GM18519 (cell line): ENCODE results near the gene HIP1.
"Not testable (repeated sequence)": the region's sequence is repeated elsewhere in the genome, so short reads cannot be mapped to it uniquely, and the experiment has no call there.

Source experiments
- ATAC-seq: cut with Tn5 transposase; IDR thresholded peaks from one replicate; pipeline ENCODE4 v1.9.1; 2021; ENCODE audit warnings: mild to moderate bottlenecking, moderate library complexity; ENCODE audit not compliant: unreplicated experiment, low FRiP score

Gene HIP1

GRCh38 chr7:75739796-75740672 is 1.3 kb upstream of the HIP1 start:
- ATAC-seq = peak; percentile 9

DNA sequence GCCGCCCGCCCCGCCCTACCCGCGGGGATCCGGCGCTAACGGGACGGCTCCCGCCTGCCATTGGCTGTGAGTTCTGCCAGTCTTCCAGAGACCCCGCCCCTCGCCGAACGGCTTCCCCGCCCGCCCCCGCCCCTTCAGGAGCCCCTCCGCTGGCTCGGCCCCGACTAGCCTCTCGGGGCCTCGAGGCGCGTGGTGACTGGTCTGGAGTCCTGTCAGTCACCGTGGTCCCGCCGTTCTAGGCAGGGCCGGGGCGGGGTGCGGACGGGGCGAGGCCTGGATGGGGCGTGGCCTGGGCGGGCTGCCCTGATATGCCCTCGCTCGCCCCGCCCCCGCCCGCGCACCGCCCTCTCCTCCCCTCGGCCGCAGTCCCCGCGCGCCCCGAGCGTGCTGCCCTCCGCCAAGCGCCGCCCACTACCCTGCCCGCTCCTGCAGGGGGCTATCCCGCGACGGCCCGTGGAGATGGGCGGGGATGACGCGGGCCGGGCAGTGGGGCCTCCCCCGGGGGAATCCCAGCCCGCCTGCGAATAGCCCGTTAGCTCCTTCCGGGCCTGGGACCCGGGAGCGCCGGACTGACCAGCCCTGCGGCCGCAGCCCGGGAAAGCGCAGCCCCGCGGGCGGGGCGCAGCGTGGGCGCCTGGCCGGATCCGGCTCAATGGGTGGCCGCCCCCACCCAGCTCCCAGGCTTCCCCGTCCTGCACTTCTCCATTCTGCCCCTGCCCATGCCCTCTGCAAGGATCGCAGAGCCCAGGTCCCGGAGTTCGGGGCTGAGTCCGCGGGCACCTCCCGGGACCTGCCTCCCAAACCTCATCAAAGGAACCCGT is 444 bp upstream of the HIP1 start:
- ATAC-seq = peak; percentile 78

DNA sequence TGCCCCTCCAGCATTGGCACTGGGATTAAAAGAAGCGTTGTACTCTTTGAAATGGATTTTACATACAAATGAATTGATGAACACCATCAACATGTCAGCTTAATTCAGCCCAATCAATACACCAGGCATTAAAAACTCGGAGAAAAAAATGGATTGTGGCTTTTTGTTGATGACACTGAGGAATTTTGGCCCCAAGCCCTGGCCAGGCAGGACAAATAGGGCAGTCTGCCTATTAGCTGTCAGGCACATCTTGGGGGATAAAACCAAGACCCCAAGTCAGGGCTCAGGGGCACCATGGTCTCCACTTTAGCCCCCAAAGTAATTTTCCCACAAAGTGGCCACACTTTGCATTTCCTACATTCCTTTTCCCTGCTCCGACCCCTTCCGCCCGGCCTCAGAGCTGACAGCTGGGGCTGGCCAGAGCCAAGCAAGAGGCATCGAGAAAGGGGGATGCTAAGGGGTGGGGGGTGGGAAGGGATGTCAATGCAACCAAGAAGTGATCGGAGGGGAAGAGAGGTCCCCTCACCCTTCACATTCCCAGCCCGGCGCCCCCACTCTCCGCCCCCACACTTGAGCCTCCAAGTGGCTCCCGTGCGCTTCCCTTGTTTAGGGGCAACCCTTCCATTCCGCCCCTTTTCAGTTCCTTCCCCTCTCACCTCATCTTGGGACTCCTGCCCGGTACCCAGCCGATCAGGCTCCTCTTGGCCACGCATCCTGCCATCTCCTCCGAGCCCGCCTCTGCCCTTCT is 711 bp downstream of the HIP1 start:
- no peak for ATAC-seq

DNA sequence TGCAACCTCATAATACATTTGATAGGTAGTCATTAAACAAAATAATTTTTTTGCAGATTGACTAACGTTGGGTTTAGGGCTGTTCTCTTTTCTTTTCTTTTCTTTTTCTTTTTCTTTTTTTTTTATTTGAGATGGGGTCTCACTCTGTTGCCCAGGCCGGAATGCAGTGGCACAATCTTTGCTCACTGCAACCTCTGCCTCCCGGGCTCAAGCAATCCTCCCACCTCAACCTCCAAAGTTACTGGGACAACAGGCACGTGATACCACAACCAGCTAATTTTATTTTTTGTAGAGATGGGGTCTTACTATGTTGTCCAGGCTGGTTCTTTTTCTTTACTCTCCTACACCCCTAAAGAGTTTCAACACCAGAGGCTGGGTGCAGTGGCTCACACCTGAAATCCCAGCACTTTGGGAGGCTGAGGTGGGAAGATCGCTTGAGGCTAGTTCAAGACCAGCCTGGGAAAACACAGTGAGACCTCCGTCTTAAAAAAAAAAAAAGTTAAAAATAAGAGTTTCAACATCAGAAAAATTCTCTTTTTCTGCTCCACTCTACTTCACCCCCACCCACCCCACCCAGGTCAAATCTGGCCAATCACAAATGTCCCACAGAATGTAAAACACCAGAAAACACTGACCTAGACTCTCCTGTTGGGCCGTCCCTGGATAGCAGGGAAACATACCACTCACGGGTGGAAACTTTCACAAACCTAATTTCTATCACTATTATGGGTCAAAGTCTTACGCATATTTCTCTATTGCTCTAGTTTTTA is 3.0 kb downstream of the HIP1 start:
- no peak for ATAC-seq

DNA sequence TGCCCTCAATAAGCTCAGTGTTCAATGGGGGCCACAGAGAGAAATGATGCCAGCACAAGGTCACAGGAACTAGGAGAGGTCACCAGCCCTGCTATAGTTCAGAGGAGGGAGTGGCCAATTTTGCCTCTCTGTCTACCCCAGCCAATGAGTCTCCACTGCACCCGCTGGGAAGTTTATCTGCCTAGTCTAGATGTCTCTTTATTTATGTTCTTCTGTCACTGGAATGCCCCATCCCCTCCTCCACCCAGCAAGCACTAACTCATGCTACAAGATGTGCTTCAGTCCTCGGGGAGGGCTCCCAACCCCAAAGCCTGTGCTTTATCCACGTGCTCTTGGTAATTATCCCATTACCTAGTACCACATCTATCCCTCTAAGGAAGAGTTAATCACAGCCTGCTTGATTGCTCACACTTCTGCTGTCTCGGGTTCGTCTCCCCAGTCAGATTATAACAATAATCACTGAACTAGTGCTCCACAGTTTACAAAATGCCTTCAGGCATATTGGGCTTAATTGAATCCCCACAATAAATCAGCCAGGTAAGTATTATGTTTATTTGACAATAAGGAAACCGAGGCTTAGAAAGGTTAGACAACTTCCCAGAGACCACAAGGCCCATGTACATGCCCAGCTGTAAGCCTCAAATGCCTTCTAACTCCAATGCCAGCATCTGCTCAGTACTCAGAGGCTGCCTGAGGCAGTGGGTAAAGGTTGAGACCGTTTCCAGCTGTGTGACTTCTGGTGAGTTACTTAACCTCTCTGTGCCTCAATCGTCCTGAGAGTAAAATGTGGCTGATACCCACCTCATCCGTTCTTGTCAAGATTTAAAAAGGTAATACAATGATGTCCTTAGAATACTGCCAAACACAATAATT is 3.9 kb downstream of the HIP1 start:
- ATAC-seq = no peak

DNA sequence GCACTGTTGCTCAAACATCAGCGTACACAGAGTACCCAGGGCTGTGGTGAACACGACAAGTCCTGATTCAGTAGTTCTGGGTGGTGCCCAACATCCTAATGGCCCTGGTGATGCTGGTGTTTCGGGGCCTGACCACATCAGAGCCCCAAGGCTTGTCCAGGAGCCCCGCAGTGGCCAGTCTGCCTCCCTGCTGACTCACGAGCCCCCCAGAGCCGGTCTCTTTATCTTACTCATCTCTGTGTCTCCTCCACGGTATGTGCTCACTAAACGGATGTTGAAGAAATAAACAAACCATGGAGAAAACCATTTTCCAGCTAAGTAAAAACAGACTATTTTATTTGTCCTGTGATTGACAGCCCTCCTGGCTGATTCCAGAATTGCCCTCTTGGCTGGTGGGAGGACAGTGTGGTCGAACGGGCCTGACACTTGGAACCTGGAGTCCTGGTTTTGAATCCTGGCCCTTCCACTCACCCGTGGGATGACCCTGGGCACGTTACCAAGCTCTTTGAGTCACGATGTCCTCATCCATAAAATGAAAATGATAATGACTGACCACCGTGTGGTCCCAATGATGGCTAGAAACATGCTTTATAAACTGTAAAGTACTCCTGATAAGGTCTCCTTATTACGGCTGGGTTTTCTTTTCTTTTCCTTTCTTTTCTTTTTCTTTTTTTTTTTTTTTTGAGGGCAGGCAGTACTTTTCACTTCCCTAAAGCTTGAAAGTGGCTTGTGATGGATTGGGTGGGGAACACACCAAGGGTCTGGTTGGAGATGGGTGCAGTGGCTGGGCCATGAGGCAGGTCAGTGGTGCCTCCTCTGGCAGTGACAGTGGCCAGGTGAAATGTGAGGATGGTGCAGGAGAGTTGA is 5.7 kb downstream of the HIP1 start:
- ATAC-seq = no peak

- ATAC-seq = no peak
Measured at GRCh38 chr7:75732016-75732521, 6.7 kb downstream of the HIP1 start.

DNA sequence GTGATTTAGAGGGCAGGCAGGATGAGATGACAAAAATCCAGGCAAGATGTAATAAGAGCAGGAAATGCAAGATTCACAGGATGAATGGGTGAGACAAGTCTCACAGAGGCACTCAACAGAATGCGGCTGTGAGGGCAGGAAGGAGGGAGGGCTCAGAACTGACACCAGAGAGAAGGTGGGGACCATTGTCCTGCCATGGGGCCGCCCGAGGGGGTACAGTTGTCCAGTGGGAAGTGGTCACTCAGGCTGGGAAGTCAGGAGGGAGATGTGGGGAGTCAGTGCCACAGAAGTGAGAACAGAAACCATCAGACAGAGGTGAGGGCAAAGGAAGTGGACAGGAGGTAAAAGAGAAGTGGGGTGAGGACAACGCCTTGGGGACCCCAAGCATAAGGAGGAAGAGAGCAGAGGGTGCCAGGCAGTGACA is 8.9 kb downstream of the HIP1 start:
- ATAC-seq = no peak

DNA sequence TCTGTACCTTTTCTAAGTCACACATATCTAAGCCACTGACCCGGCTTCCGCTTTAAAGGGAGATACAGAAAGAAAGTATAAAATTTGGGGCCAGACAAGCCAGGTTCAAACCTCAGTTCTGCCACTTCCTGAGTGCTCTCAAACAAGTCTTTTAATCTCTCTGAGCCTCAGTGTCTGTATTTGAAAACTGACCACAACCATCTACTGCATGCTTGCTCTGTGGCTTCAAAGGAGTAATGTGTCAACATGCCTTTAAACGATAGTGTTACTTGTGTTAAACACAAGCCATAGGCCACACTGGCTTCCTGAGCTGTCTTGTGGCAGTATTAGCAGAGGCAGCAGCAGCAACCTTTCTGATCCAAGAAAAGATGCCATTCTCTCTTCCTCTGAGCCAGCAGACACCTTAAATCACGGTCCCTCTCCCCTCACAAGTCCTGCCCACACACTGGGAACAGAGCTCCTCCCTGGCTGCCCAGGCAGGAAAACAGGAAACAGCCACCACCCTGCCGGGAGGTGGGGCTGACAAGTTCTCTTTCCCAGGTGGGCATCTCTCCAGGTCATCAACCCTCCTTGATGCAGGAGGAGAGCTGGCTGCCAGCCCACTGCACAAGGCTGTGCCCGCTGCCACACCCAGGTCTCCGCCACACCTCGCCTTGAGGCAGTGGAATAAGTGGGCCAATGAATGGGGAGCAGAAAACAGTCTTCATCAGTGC is 10.7 kb downstream of the HIP1 start:
- no peak for ATAC-seq

GRCh38 chr7:75727351-75727750 is 11.4 kb downstream of the HIP1 start:
- ATAC-seq = not testable (repeated sequence)

- ATAC-seq = no peak
Measured at GRCh38 chr7:75725306-75725705, 13.4 kb downstream of the HIP1 start.

DNA sequence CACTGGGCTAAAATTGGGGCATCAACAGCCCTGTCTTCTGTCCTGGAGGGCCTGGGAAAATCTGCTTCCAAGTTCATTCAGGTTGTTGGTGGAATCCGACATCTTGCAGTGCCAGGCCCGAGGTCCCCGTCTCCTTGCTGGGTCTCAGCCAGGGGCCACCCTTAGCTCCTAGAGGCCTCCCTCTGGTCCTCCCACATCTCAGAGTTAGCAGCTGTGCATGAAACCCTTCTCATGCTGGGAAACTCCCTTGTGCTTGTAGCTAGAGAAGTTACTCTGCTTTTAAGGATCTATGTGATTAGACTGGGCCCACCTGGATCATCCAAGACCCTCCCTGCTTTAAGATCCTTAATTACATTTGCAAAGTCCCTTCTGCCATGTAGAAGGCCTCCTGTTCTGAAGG is 15.3 kb downstream of the HIP1 start:
- ATAC-seq = no peak

DNA sequence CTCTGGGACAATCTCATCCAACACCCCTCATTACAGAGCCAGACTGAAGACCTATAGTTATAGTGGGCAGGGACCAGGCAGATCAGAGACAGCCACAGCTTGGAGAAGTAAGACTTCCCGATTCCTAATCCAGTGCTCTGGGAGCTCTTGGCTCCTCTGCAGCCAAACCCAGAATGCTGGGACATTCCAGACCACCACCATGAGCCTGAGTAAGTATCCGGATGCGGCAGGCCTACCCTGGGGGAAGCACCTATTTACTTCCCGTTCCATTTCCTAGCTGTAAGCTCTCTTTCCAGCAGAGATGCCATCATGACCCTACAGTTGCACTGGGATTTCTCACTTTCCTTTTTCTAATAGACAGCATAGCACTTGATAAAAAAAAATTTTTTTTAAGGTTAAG is 16.4 kb downstream of the HIP1 start:
- ATAC-seq = no peak

GRCh38 chr7:75721922-75722321 is 16.8 kb downstream of the HIP1 start:
- not testable (repeated sequence) for ATAC-seq

GRCh38 chr7:75721426-75721825 is 17.3 kb downstream of the HIP1 start:
- ATAC-seq = no peak

DNA sequence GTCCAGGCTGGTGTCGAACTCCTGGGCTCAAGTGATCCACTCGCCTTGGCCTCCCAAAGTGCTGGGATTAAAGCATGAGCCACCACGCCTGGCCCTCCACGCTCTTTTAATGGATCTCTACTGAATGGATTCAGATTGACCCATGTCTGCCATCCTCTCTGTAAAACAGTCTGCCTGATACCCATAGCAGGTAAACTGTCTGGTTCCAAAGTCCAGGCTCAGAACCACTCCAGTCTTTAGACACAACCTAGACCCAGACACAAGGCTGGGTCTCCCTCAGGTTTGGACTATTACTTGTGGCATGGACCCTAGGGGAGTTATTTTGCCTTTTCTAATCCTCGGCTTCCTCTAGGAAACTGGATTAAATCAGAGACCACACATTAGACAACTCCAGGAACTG is 19.1 kb downstream of the HIP1 start:
- no peak for ATAC-seq

GRCh38 chr7:75718390-75719031 is 20.2 kb downstream of the HIP1 start:
- ATAC-seq = no peak
